Measurements from ENCODE around the gene FBXO38. TPM values are rescaled to one million over a fixed set of nuclear protein-coding genes. Genes with fewer than 3 reads are reported as not detected.

FBXO38 gene
- total RNA-seq, 2 experiments from 2014 or later: 37.6 to 49.5 TPM

DNA sequence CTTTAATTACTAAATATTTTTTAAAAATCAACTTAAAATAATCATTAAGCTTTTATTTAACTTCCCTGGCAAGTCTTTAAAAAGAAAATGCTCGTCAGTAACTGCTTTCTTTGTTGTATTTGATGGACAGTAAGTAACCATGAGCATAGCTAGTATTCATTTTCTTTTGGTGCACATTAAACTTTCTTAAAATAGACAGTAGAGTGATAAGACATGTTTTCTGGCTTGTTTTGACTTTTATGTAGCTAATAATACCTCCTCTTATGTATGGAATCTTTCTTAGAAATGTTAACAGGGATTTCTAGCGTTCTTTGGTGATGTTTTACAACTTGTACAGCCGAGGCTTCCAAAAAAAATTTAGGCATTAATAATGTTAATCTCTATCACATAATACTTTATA is 22.6 kb downstream of the FBXO38 start:
- Histone ChIP-seq H3K9me2 (ENCODE audit: insufficient read depth, low read length) (no peaks in the 10 kb centered on the region), H3K79me2 (ENCODE audit: insufficient read depth, low read depth, low read length) (no peaks in the 10 kb centered on the region), H3K27ac (ENCODE audit: low read depth, low read length, poor library complexity, severe bottlenecking) (no peak overlapping the region), H3K4me3 (ENCODE audit: low read depth, low read length, poor library complexity, severe bottlenecking) (no peak overlapping the region), H4K20me1 (ENCODE audit: insufficient read depth, low read length) (no peaks in the 10 kb centered on the region), H3K4me1 (ENCODE audit: insufficient read depth, low read length, poor library complexity, severe bottlenecking) (peaks cover 22% of the 10 kb centered on the region), H3K4me2 (ENCODE audit: low read length) (no peak overlapping the region), H3K36me3 (ENCODE audit: insufficient read depth, low read length) (peaks cover 98% of the 10 kb centered on the region), H3K9me3 (ENCODE audit: low read length) (no peaks in the 10 kb centered on the region), H2AFZ (ENCODE audit: low read length) (no peak overlapping the region)
- DNase-seq (ENCODE audit: low spot score): no peak
- ChIA-PET POLR2A (interaction anchor here (0.6 to 1.4 kb wide), 2 partner anchors 18 to 35 kb away, joined by 3 read pairs; no protein-coding TSS in a partner anchor), CTCF (ENCODE audit: unreplicated experiment) (no interaction called here)
- no TSS peak for BruUV-seq (replicated peaks)
- no peak for TF ChIP-seq EZH2phosphoT487 (IDR thresholded peaks at IDR 0.05; ENCODE audit: borderline replicate concordance, low read depth, low read length)
- TF ChIP-seq, protein P1, sequence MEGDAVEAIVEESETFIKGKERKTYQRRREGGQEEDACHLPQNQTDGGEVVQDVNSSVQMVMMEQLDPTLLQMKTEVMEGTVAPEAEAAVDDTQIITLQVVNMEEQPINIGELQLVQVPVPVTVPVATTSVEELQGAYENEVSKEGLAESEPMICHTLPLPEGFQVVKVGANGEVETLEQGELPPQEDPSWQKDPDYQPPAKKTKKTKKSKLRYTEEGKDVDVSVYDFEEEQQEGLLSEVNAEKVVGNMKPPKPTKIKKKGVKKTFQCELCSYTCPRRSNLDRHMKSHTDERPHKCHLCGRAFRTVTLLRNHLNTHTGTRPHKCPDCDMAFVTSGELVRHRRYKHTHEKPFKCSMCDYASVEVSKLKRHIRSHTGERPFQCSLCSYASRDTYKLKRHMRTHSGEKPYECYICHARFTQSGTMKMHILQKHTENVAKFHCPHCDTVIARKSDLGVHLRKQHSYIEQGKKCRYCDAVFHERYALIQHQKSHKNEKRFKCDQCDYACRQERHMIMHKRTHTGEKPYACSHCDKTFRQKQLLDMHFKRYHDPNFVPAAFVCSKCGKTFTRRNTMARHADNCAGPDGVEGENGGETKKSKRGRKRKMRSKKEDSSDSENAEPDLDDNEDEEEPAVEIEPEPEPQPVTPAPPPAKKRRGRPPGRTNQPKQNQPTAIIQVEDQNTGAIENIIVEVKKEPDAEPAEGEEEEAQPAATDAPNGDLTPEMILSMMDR (conservative IDR thresholded peaks at IDR 0.05; ENCODE audit: low read length): no peak
- intact Hi-C loops (cut with micrococcal nuclease; ENCODE audit: unreplicated experiment): no loop called here

DNA sequence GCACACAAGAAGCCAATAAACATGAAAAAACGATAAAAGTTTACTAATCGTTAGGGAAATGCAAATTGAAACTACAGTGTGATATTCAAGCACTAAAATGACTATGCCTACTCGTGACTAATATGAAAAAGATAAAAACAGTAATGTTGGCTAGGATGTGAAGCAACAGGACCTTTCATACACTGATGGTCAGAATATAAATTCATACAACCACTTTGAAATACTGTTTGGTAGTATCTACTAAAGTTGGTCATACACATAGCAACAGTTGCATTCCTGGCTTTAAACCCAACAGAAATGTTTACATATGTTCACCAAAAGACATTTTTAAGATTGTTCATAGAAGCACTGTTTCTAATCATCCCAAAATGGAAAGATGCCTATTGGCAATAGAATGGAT is 24.3 kb downstream of the FBXO38 start:
- H3K9me2 ChIP-seq (ENCODE audit: insufficient read depth, low read length): no peaks in the 10 kb centered on the region
- intact Hi-C loops (cut with micrococcal nuclease; ENCODE audit: unreplicated experiment): loop anchor here (2.0 kb wide), 1 partner anchor 27 kb away; no protein-coding TSS in a partner anchor
- POLR2A ChIA-PET: interaction anchor here (1.8 kb wide), 1 partner anchor 11 kb away, joined by 5 read pairs; no protein-coding TSS in a partner anchor

DNA sequence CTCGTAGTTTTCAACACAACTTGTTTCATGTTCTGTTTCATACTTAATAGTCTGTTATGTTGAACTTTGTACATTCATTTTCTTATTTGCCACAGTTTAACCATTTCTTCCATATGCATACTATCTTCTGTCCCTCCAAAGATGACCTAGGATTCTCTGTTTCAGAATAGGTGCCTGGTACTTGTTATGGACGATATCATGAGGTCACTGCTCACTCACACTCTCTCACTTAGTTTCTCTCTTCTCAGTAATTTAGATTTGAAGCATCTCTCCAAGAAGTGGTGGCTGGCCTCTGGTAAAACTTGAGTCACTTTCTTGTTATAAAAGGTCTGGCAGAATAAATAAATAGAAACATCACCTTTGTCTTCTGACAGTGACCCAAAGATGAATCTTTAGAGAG is 28.4 kb downstream of the FBXO38 start:
- intact Hi-C loops (cut with micrococcal nuclease; ENCODE audit: unreplicated experiment): no loop called here
- H3K9me3 ChIP-seq (ENCODE audit: low read length): no peaks in the 10 kb centered on the region
- H2AFZ ChIP-seq (ENCODE audit: low read length): no peak overlapping the region
- H3K27ac ChIP-seq (ENCODE audit: low read depth, low read length, poor library complexity, severe bottlenecking): no peak overlapping the region
- DNase-seq (ENCODE audit: low spot score): no peak
- no peak overlapping the region for H3K4me3 ChIP-seq (ENCODE audit: low read depth, low read length, poor library complexity, severe bottlenecking)
- no peak overlapping the region for H3K4me2 ChIP-seq (ENCODE audit: low read length)
- H3K36me3 ChIP-seq (ENCODE audit: insufficient read depth, low read length): peaks cover 98% of the 10 kb centered on the region
- TF ChIP-seq, protein P1 (conservative IDR thresholded peaks at IDR 0.05; ENCODE audit: low read length): no peak
- TF ChIP-seq EZH2phosphoT487 (IDR thresholded peaks at IDR 0.05; ENCODE audit: borderline replicate concordance, low read depth, low read length): no peak
- no peaks in the 10 kb centered on the region for H3K4me1 ChIP-seq (ENCODE audit: insufficient read depth, low read length, poor library complexity, severe bottlenecking)
- H4K20me1 ChIP-seq (ENCODE audit: insufficient read depth, low read length): no peaks in the 10 kb centered on the region
- ChIA-PET POLR2A (interaction anchor here (0.7 to 1.8 kb wide), 6 partner anchors 9 to 247 kb away, joined by 3 to 7 read pairs (median 3); partner anchors contain the start of gene FBXO38), CTCF (ENCODE audit: unreplicated experiment) (no interaction called here)
- no peaks in the 10 kb centered on the region for H3K79me2 ChIP-seq (ENCODE audit: insufficient read depth, low read depth, low read length)
- H3K9me2 ChIP-seq (ENCODE audit: insufficient read depth, low read length): no peaks in the 10 kb centered on the region
- no TSS peak for BruUV-seq (replicated peaks)

More for the DNA sequence above, 24.3 kb downstream of the FBXO38 start:
- Histone ChIP-seq H3K36me3 (ENCODE audit: insufficient read depth, low read length) (peaks cover 98% of the 10 kb centered on the region), H3K4me3 (ENCODE audit: low read depth, low read length, poor library complexity, severe bottlenecking) (no peak overlapping the region), H3K4me1 (ENCODE audit: insufficient read depth, low read length, poor library complexity, severe bottlenecking) (peaks cover 11% of the 10 kb centered on the region), H3K9me3 (ENCODE audit: low read length) (no peaks in the 10 kb centered on the region), H2AFZ (ENCODE audit: low read length) (no peak overlapping the region), H3K79me2 (ENCODE audit: insufficient read depth, low read depth, low read length) (no peaks in the 10 kb centered on the region), H3K4me2 (ENCODE audit: low read length) (no peak overlapping the region), H4K20me1 (ENCODE audit: insufficient read depth, low read length) (no peaks in the 10 kb centered on the region), H3K27ac (ENCODE audit: low read depth, low read length, poor library complexity, severe bottlenecking) (no peak overlapping the region)
- CTCF ChIA-PET (ENCODE audit: unreplicated experiment): no interaction called here
- TF ChIP-seq EZH2phosphoT487 (IDR thresholded peaks at IDR 0.05; ENCODE audit: borderline replicate concordance, low read depth, low read length): no peak
- TF ChIP-seq, protein P1 (conservative IDR thresholded peaks at IDR 0.05; ENCODE audit: low read length): no peak
- no TSS peak for BruUV-seq (replicated peaks)
- no peak for DNase-seq (ENCODE audit: low spot score)
